Measurements from ENCODE around the gene EPGN. TPM values are rescaled to one million over a fixed set of nuclear protein-coding genes. Genes with fewer than 3 reads are reported as not detected.

The EPGN gene
- total and polyA plus RNA-seq, 2 of the 8 experiments (the other 6 are each of a cell fraction or from before 2014, with no cell fraction given) = not detected

DNA sequence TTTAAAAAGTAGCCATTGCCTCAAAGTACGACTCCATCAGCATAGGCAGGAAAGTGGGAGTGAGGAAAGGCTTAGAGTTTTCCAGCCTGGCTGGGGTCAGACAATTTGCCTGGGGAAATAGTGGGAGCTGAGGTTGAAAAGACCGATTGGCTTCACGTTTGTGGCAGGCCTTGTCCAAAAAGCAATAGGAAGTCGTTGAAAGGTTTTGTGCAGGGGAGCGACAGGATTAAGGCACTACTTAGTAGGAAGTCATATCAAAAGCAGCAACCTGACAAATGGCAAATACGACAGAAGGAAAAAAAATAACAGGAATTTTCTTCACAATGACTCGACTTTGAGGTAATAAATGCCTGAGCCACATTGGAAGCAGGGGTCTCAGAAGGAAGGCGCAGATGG is 56.0 kb downstream of the EPGN start:
- CTCF ChIA-PET (ENCODE audit: partially characterized antibody) = interaction anchor here (0.9 to 2.5 kb wide), 6 partner anchors 12 to 430 kb away, joined by 3 to 11 read pairs (median 6); partner anchors contain the start of gene BTC
- POLR2A ChIA-PET (ENCODE audit: partially characterized antibody) = no interaction called here
- H2BK120ac ChIP-seq (replicated peaks; ENCODE audit: low read depth, low read length) = no peak overlapping the region
- no peak for TF ChIP-seq GTF2F1 (IDR thresholded peaks at IDR 0.05; ENCODE audit: borderline replicate concordance, low read depth, low read length)
- no peak for TF ChIP-seq HDAC2 (IDR thresholded peaks at IDR 0.05; ENCODE audit: borderline replicate concordance in 1 of 2, low read depth in 2 of 2, low read length in 2 of 2)
- TF ChIP-seq SP2 (IDR thresholded peaks at IDR 0.05; ENCODE audit: low read length) = no peak
- TF ChIP-seq, protein P1, sequence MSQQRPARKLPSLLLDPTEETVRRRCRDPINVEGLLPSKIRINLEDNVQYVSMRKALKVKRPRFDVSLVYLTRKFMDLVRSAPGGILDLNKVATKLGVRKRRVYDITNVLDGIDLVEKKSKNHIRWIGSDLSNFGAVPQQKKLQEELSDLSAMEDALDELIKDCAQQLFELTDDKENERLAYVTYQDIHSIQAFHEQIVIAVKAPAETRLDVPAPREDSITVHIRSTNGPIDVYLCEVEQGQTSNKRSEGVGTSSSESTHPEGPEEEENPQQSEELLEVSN (IDR thresholded peaks at IDR 0.05) = no peak
- no peak for TF ChIP-seq ASH2L (IDR thresholded peaks at IDR 0.05; ENCODE audit: low read length)
- TF ChIP-seq BRCA1 (IDR thresholded peaks at IDR 0.05; ENCODE audit: low read depth, low read length) = no peak
- no peak for TF ChIP-seq ZNF274 (IDR thresholded peaks at IDR 0.05; ENCODE audit: borderline replicate concordance, extremely low read depth, low read length)
- TF ChIP-seq, protein P2, sequence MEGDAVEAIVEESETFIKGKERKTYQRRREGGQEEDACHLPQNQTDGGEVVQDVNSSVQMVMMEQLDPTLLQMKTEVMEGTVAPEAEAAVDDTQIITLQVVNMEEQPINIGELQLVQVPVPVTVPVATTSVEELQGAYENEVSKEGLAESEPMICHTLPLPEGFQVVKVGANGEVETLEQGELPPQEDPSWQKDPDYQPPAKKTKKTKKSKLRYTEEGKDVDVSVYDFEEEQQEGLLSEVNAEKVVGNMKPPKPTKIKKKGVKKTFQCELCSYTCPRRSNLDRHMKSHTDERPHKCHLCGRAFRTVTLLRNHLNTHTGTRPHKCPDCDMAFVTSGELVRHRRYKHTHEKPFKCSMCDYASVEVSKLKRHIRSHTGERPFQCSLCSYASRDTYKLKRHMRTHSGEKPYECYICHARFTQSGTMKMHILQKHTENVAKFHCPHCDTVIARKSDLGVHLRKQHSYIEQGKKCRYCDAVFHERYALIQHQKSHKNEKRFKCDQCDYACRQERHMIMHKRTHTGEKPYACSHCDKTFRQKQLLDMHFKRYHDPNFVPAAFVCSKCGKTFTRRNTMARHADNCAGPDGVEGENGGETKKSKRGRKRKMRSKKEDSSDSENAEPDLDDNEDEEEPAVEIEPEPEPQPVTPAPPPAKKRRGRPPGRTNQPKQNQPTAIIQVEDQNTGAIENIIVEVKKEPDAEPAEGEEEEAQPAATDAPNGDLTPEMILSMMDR (IDR thresholded peaks at IDR 0.05; ENCODE audit: control extremely low read depth in 1 of 3, insufficient read depth in 1 of 3, low read depth in 1 of 3, low read length in 3 of 3) = no peak
- no peak for TF ChIP-seq TCF12 (IDR thresholded peaks at IDR 0.05; ENCODE audit: low read depth, low read length)

More for the DNA sequence above, 56.0 kb downstream of the EPGN start:
- H3K9ac ChIP-seq (replicated peaks in 1 of 4; ENCODE audit: extremely low read depth in 1 of 4, low read depth in 3 of 4, low read length in 3 of 4) = no peak overlapping the region
- no peak overlapping the region for H4K5ac ChIP-seq (ENCODE audit: insufficient read length, low read depth, low read length)
- H3K27me3 ChIP-seq (replicated peaks in 1 of 4; ENCODE audit: control insufficient read depth in 3 of 4, extremely low read depth in 1 of 4, insufficient read depth in 3 of 4, low read length in 3 of 4) = peaks cover 0 to 12% (median 6%) of the 10 kb centered on the region in 4 experiments; a peak in 4 of 7 replicates
- H3K4me3 ChIP-seq (ENCODE audit: extremely low read depth in 1 of 4, insufficient read depth in 2 of 4, low read depth in 3 of 4, low read length in 4 of 4) = peak overlapping the region; percentile 54 to 86 (median 72)
- no peak overlapping the region for H3K27ac ChIP-seq (ENCODE audit: low read depth, low read length)
- H4K91ac ChIP-seq (replicated peaks; ENCODE audit: insufficient read length, low read length) = no peak overlapping the region
- H2BK5ac ChIP-seq (ENCODE audit: low read depth, low read length) = no peak overlapping the region
- peak overlapping the region; percentile 86 to 90 for H3K4me2 ChIP-seq (ENCODE audit: insufficient read depth in 1 of 2, low read depth in 2 of 2, low read length in 2 of 2)
- H3K4me1 ChIP-seq (replicated peaks in 1 of 4; ENCODE audit: control insufficient read depth in 3 of 4, insufficient read depth in 4 of 4, low read length in 3 of 4) = peaks cover 0 to 7% (median 1%) of the 10 kb centered on the region in 4 experiments; a peak in 3 of 7 replicates
- no peaks in the 10 kb centered on the region for H3K79me1 ChIP-seq (ENCODE audit: low read depth, low read length)
- H2AFZ ChIP-seq (ENCODE audit: low read length) = peak overlapping the region; percentile 82
- DNase-seq (ENCODE audit: low read depth in 1 of 2, low spot score in 2 of 2) = no peak
- no peak overlapping the region for H2AK5ac ChIP-seq (ENCODE audit: low read depth, low read length)
- no peak overlapping the region for H3K14ac ChIP-seq (ENCODE audit: insufficient read length)
- H3K18ac ChIP-seq (ENCODE audit: extremely low read depth, low read length) = no peak overlapping the region
- 24% methylated on average over 8 of the region's 8 CpGs; no CpG with 5 or more reads in 1 of the 2 experiments for WGBS, 2 experiments (ENCODE audit: extremely low coverage in 1 of 2, insufficient coverage in 1 of 2, insufficient read length in 1 of 2, insufficient replicate concordance in 2 of 2, low coverage in 1 of 2, low lambda C conversion rate in 2 of 2, missing lambda C conversion rate in 1 of 2)
- H3K4ac ChIP-seq (replicated peaks; ENCODE audit: insufficient read length, low read depth, low read length) = no peak overlapping the region
- FAIRE-seq = no peak
- no peak overlapping the region for H3K56ac ChIP-seq (replicated peaks; ENCODE audit: insufficient read length, low read depth, low read length)
- no peak overlapping the region for H2BK20ac ChIP-seq (ENCODE audit: low read length)
- H2BK12ac ChIP-seq (ENCODE audit: low read depth, low read length) = no peak overlapping the region
- no peaks in the 10 kb centered on the region for H4K20me1 ChIP-seq (replicated peaks in 1 of 2; ENCODE audit: control insufficient read depth in 1 of 2, insufficient read depth in 2 of 2, low read length in 2 of 2)
- peaks cover 13% of the 10 kb centered on the region for H3K23me2 ChIP-seq (ENCODE audit: low read depth, low read length)
- H2BK15ac ChIP-seq (ENCODE audit: low read length) = no peak overlapping the region
- H3K79me2 ChIP-seq (ENCODE audit: control insufficient read depth in 1 of 2, insufficient read depth in 2 of 2, low read length in 2 of 2) = no peaks in the 10 kb centered on the region
- no peak overlapping the region for H4K8ac ChIP-seq (ENCODE audit: extremely low read depth, insufficient read depth, low read length)
- H3K9me3 ChIP-seq (ENCODE audit: insufficient read depth in 2 of 2, low read depth in 1 of 2, low read length in 1 of 2) = no peaks in the 10 kb centered on the region
- no peak overlapping the region for H3K23ac ChIP-seq (ENCODE audit: insufficient read length)
- no peaks in the 10 kb centered on the region for H3K36me3 ChIP-seq (ENCODE audit: control insufficient read depth in 2 of 4, insufficient read depth in 4 of 4, low read length in 3 of 4)

Data from H1 (cell line).